ENCODE measurements around the gene FAM13A.

FAM13A gene

GRCh38 chr4:88826771-88827170, 230.2 kb downstream of the FAM13A start:
- in situ Hi-C loops (cut with HindIII; ENCODE audit: low sequenced_read_pairs), result no loop called here
- no peak for DNase-seq (ENCODE audit: low read depth, low spot score)
- H3K4me3 ChIP-seq (ENCODE audit: low read depth, low read length), result no peak overlapping the region
- TF ChIP-seq CTCF (IDR thresholded peaks at IDR 0.05; ENCODE audit: low read depth, low read length), result no peak

GRCh38 chr4:88825931-88826330, 231.1 kb downstream of the FAM13A start:
- H3K4me3 ChIP-seq (ENCODE audit: low read depth, low read length), result no peak overlapping the region
- DNase-seq (ENCODE audit: low read depth, low spot score), result no peak
- no peak for TF ChIP-seq CTCF (IDR thresholded peaks at IDR 0.05; ENCODE audit: low read depth, low read length)
- in situ Hi-C loops (cut with HindIII; ENCODE audit: low sequenced_read_pairs), result no loop called here

- in situ Hi-C loops (cut with HindIII; ENCODE audit: low sequenced_read_pairs), result no loop called here
- peak; percentile 98 for DNase-seq (ENCODE audit: low read depth, low spot score)
- no peak for TF ChIP-seq CTCF (IDR thresholded peaks at IDR 0.05; ENCODE audit: low read depth, low read length)
These were observed 233.7 kb downstream of the FAM13A start for GRCh38 chr4:88823058-88823919.

GRCh38 chr4:88822034-88822789, 234.8 kb downstream of the FAM13A start:
- no peak for TF ChIP-seq CTCF (IDR thresholded peaks at IDR 0.05; ENCODE audit: low read depth, low read length)
- peak overlapping the region; percentile 70 for H3K4me3 ChIP-seq (ENCODE audit: low read depth, low read length)

More at GRCh38 chr4:88823058-88823919, 233.7 kb downstream of the FAM13A start:
- H3K4me3 ChIP-seq (ENCODE audit: low read depth, low read length), result peak overlapping the region; percentile 70

GRCh38 chr4:88821522-88821921, 235.5 kb downstream of the FAM13A start:
- peak overlapping the region; percentile 70 for H3K4me3 ChIP-seq (ENCODE audit: low read depth, low read length)
- DNase-seq (ENCODE audit: low read depth, low spot score), result no peak
- in situ Hi-C loops (cut with HindIII; ENCODE audit: low sequenced_read_pairs), result no loop called here
- TF ChIP-seq CTCF (IDR thresholded peaks at IDR 0.05; ENCODE audit: low read depth, low read length), result no peak

More at GRCh38 chr4:88822034-88822789, 234.8 kb downstream of the FAM13A start:
- in situ Hi-C loops (cut with HindIII; ENCODE audit: low sequenced_read_pairs), result no loop called here
- no peak for DNase-seq (ENCODE audit: low read depth, low spot score)

GRCh38 chr4:88820698-88821415, 236.1 kb downstream of the FAM13A start:
- DNase-seq (ENCODE audit: low read depth, low spot score), result no peak
- in situ Hi-C loops (cut with HindIII; ENCODE audit: low sequenced_read_pairs), result no loop called here
- TF ChIP-seq CTCF (IDR thresholded peaks at IDR 0.05; ENCODE audit: low read depth, low read length), result no peak
- H3K4me3 ChIP-seq (ENCODE audit: low read depth, low read length), result peak overlapping the region; percentile 70

Measured in astrocyte of the spinal cord (primary cell).